WTC11 (cell line): ENCODE data around the gene SH3TC1. TPM values are rescaled to one million over a fixed set of nuclear protein-coding genes. Genes with fewer than 3 reads are reported as not detected.

Experiments
- ATAC-seq: fragments of 200-7000 bp; cut with Tn5 transposase; 2 replicates; pipeline ENCODE4 v1.10.0; 2021; ENCODE audit warnings: mild to moderate bottlenecking, moderate library complexity
- CTCF ChIA-PET: fragments of 300-600 bp; sonication (Branson Sonifier 250); formaldehyde crosslinking; loops from one replicate; lab custom pipeline; 2021; ENCODE audit warnings: antibody characterized with exemption; lab: Charles Lee
- POLR2A ChIA-PET: fragments of 350-600 bp; sonication (Branson Sonifier 250); formaldehyde crosslinking; loops from one replicate; lab custom pipeline; 2021; ENCODE audit warnings: antibody characterized with exemption; lab: Charles Lee
- DNase-seq: peaks from one replicate; pipeline ENCODE4 v3.0.0; 2021; ENCODE audit warnings: low spot score
- H3K27ac Mint-ChIP-seq: 2 replicates; pipeline ENCODE4 v1.8.0; 2021; ENCODE audit warnings: mixed read lengths
- H3K27me3 Mint-ChIP-seq: 2 replicates; pipeline ENCODE4 v1.8.0; 2021; ENCODE audit warnings: low read depth, mild to moderate bottlenecking, moderate library complexity, mixed read lengths
- H3K36me3 Mint-ChIP-seq: 2 replicates; pipeline ENCODE4 v1.8.0; 2021; ENCODE audit warnings: mixed read lengths
- H3K4me1 Mint-ChIP-seq: 2 replicates; pipeline ENCODE4 v1.8.0; 2022; ENCODE audit warnings: mixed read lengths
- H3K4me3 Mint-ChIP-seq: 2 replicates; pipeline ENCODE4 v1.8.0; 2021; ENCODE audit warnings: mild to moderate bottlenecking, moderate library complexity, mixed read lengths
- H3K9me3 Mint-ChIP-seq: 2 replicates; pipeline ENCODE4 v1.8.0; 2021; ENCODE audit warnings: mixed read lengths
- AFF4 ChIP-seq: sonication (generic); formaldehyde crosslinking; IDR thresholded peaks from 2 replicates; pipeline ENCODE4 v1.8.1; 2023; ENCODE audit warnings: mild to moderate bottlenecking, missing genetic modification reagents, borderline replicate concordance
- ARID4B ChIP-seq: sonication (generic); formaldehyde crosslinking; IDR thresholded peaks from 2 replicates; pipeline ENCODE4 v1.8.0; 2023; ENCODE audit warnings: missing genetic modification reagents, mild to moderate bottlenecking, borderline replicate concordance
- CDX4 ChIP-seq: fragments of 250-450 bp; sonication (Bioruptor Pico); IDR thresholded peaks from 2 replicates; pipeline ENCODE4 v1.9.0; 2021; ENCODE audit warnings: moderate library complexity, mild to moderate bottlenecking, inconsistent platforms, borderline replicate concordance
- E2F5 ChIP-seq: sonication (generic); formaldehyde crosslinking; IDR thresholded peaks from 2 replicates; pipeline ENCODE4 v1.8.1; 2022; ENCODE audit warnings: mild to moderate bottlenecking, moderate library complexity, missing genetic modification reagents
- FOXP1 ChIP-seq: sonication (generic); formaldehyde crosslinking; IDR thresholded peaks from 2 replicates; pipeline ENCODE4 v1.8.0; 2022; ENCODE audit warnings: missing genetic modification reagents, mild to moderate bottlenecking, moderate library complexity, borderline replicate concordance
- HMGXB4 ChIP-seq: sonication (generic); formaldehyde crosslinking; IDR thresholded peaks from 2 replicates; pipeline ENCODE4 v1.8.1; 2023; ENCODE audit warnings: mild to moderate bottlenecking, moderate library complexity, missing genetic modification reagents
- JAZF1 ChIP-seq: fragments of 250-450 bp; sonication (Bioruptor Pico); IDR thresholded peaks from 2 replicates; pipeline ENCODE4 v1.9.0; 2021; ENCODE audit warnings: moderate library complexity, mild to moderate bottlenecking, inconsistent platforms
- JUN ChIP-seq: sonication (generic); formaldehyde crosslinking; IDR thresholded peaks from 2 replicates; pipeline ENCODE4 v1.8.0; 2023; ENCODE audit warnings: mild to moderate bottlenecking, missing genetic modification reagents
- KAT7 ChIP-seq: sonication (generic); formaldehyde crosslinking; IDR thresholded peaks from 2 replicates; pipeline ENCODE4 v1.8.1; 2023; ENCODE audit warnings: missing genetic modification reagents, mild to moderate bottlenecking, borderline replicate concordance
- MAX ChIP-seq: sonication (generic); formaldehyde crosslinking; IDR thresholded peaks from 2 replicates; pipeline ENCODE4 v1.8.0; 2022; ENCODE audit warnings: mild to moderate bottlenecking, missing genetic modification reagents
- RELA ChIP-seq: sonication (generic); formaldehyde crosslinking; IDR thresholded peaks from 2 replicates; pipeline ENCODE4 v1.8.1; 2022; ENCODE audit warnings: missing genetic modification reagents, mild to moderate bottlenecking, borderline replicate concordance
- RORB ChIP-seq: fragments of 250-450 bp; sonication (Bioruptor Pico); IDR thresholded peaks from 2 replicates; pipeline ENCODE4 v1.9.0; 2021; ENCODE audit warnings: mild to moderate bottlenecking
- SMAD3 ChIP-seq: sonication (generic); formaldehyde crosslinking; IDR thresholded peaks from 2 replicates; pipeline ENCODE4 v1.8.0; 2022; ENCODE audit warnings: missing genetic modification reagents, mild to moderate bottlenecking, borderline replicate concordance
- TEAD1 ChIP-seq: sonication (generic); formaldehyde crosslinking; IDR thresholded peaks from 2 replicates; pipeline ENCODE4 v1.8.0; 2022; ENCODE audit warnings: mild to moderate bottlenecking, missing genetic modification reagents
- ZBTB43 ChIP-seq: sonication (generic); formaldehyde crosslinking; IDR thresholded peaks from 2 replicates; pipeline ENCODE4 v1.8.1; 2023; ENCODE audit warnings: mild to moderate bottlenecking, missing genetic modification reagents
- ZNF138 ChIP-seq: sonication (generic); formaldehyde crosslinking; conservative IDR thresholded peaks from 2 replicates; pipeline ENCODE4 v1.8.1; 2022; ENCODE audit warnings: mild to moderate bottlenecking, moderate library complexity, missing genetic modification reagents
- ZNF396 ChIP-seq: fragments of 250-450 bp; sonication (Bioruptor Pico); IDR thresholded peaks from 2 replicates; pipeline ENCODE4 v1.8.0; 2021; ENCODE audit warnings: mild to moderate bottlenecking, moderate library complexity, borderline replicate concordance
- ZNF671 ChIP-seq: fragments of 250-450 bp; sonication (Bioruptor Pico); IDR thresholded peaks from 2 replicates; pipeline ENCODE4 v1.8.0; 2021; ENCODE audit warnings: mild to moderate bottlenecking
- ZSCAN18 ChIP-seq: fragments of 250-450 bp; sonication (Bioruptor Pico); IDR thresholded peaks from 2 replicates; pipeline ENCODE4 v2.1.2; 2022; ENCODE audit warnings: mild to moderate bottlenecking, moderate library complexity
- total RNA-seq: library from RNA; stranded (reverse); gene quantifications from 3 replicates; pipeline ENCODE4 v1.2.3, GENCODE V29; 2021

Gene SH3TC1
- total RNA-seq, 1 experiment from 2014 or later = 0.42 TPM

- POLR2A ChIA-PET = no interaction called here
- Mint-ChIP-seq H3K36me3 (no peaks in the 10 kb centered on the region), H3K4me1 (peaks cover 1% of the 10 kb centered on the region; the same call in 1 of the 2 replicates), H3K9me3 (peaks cover 8% of the 10 kb centered on the region)
- no peak for DNase-seq
- TF ChIP-seq AFF4 (CRISPR knock-in tag) (no peak), ZNF138 (CRISPR knock-in tag) (no peak), JAZF1 (CRISPR knock-in tag) (no peak)
- TF ChIP-seq, all 79 proteins: peak for 0
- Mint-ChIP-seq H3K27me3 (peaks cover 3% of the 10 kb centered on the region; the same call in 1 of the 2 replicates), H3K4me3 (no peak overlapping the region), H3K27ac (no peak overlapping the region)
- no peak for ATAC-seq
- CTCF ChIA-PET = interaction anchor here (0.8 to 2.3 kb wide), 4 partner anchors 21 to 40 kb away, joined by 3 to 16 read pairs (median 5); no protein-coding TSS in a partner anchor
Observed at GRCh38 chr4:8216443-8217245, 17.6 kb downstream of the SH3TC1 start.

GRCh38 chr4:8217246-8217511 is 18.1 kb downstream of the SH3TC1 start:
- ATAC-seq (no peak), DNase-seq (no peak)
- POLR2A ChIA-PET = no interaction called here
- H3K27ac Mint-ChIP-seq = no peak overlapping the region
- CTCF ChIA-PET = interaction anchor here (1.2 to 2.3 kb wide), 3 partner anchors 21 to 40 kb away, joined by 4 to 16 read pairs (median 6); no protein-coding TSS in a partner anchor
- peaks cover 8% of the 10 kb centered on the region for H3K9me3 Mint-ChIP-seq
- no peak overlapping the region for H3K4me3 Mint-ChIP-seq
- no peaks in the 10 kb centered on the region for H3K36me3 Mint-ChIP-seq
- H3K27me3 Mint-ChIP-seq = peaks cover 3% of the 10 kb centered on the region; the same call in 1 of the 2 replicates
- H3K4me1 Mint-ChIP-seq = no peaks in the 10 kb centered on the region
- TF ChIP-seq TEAD1 (CRISPR knock-in tag) (no peak), E2F5 (CRISPR knock-in tag) (no peak), FOXP1 (no peak), MAX (CRISPR knock-in tag) (no peak), ZBTB43 (CRISPR knock-in tag) (no peak), ARID4B (CRISPR knock-in tag) (no peak), ZSCAN18 (CRISPR knock-in tag) (no peak), RELA (CRISPR knock-in tag) (no peak), RORB (CRISPR knock-in tag) (no peak), ZNF396 (CRISPR knock-in tag) (no peak), KAT7 (CRISPR knock-in tag) (no peak), CDX4 (CRISPR knock-in tag) (no peak), HMGXB4 (CRISPR knock-in tag) (no peak), SMAD3 (CRISPR knock-in tag) (no peak), JUN (no peak), ZNF671 (CRISPR knock-in tag) (no peak)
